ENCODE results near the gene TUT4.
A peak's percentile ranks its signal among the peaks of the same experiment; 100 is the strongest.

TUT4 gene

GRCh38 chr1:52562766-52563165 is 9.9 kb upstream of the TUT4 start:
- DNase-seq (ENCODE audit: low spot score): no peak
- ChIA-PET POLR2A (ENCODE audit: low non-redundant PET) (no interaction called here), CTCF (no interaction called here)
- TF ChIP-seq CTCF (conservative IDR thresholded peaks at IDR 0.05; ENCODE audit: low read depth): no peak
- no peak overlapping the region for H3K27ac ChIP-seq

- ChIA-PET CTCF (interaction anchor here (0.6 kb wide), 1 partner anchor 93 kb away, joined by 3 read pairs; no protein-coding TSS in a partner anchor), POLR2A (ENCODE audit: low non-redundant PET) (no interaction called here)
- no peak for DNase-seq (ENCODE audit: low spot score)
- no peak for TF ChIP-seq CTCF (conservative IDR thresholded peaks at IDR 0.05; ENCODE audit: low read depth)
- no peak overlapping the region for H3K27ac ChIP-seq
Measured at GRCh38 chr1:52559875-52560274, 7.0 kb upstream of the TUT4 start.

GRCh38 chr1:52558941-52559340 is 6.0 kb upstream of the TUT4 start:
- no peak overlapping the region for H3K27ac ChIP-seq
- TF ChIP-seq CTCF (conservative IDR thresholded peaks at IDR 0.05; ENCODE audit: low read depth): no peak
- CTCF ChIA-PET: interaction anchor here (0.6 kb wide), 1 partner anchor 363 kb away, joined by 3 read pairs; the partner anchor contains the start of gene ECHDC2
- POLR2A ChIA-PET (ENCODE audit: low non-redundant PET): no interaction called here
- DNase-seq (ENCODE audit: low spot score): no peak

- peak overlapping the region; percentile 70 for H3K27ac ChIP-seq
- DNase-seq (ENCODE audit: low spot score): peak; percentile 26
- TF ChIP-seq CTCF (conservative IDR thresholded peaks at IDR 0.05; ENCODE audit: low read depth): no peak
- ChIA-PET CTCF (interaction anchor here (0.6 kb wide), 2 partner anchors 172 to 374 kb away, joined by 3 read pairs; no protein-coding TSS in a partner anchor), POLR2A (ENCODE audit: low non-redundant PET) (no interaction called here)
Measured at GRCh38 chr1:52556641-52557360, 3.9 kb upstream of the TUT4 start.

GRCh38 chr1:52554756-52555155 is 1.9 kb upstream of the TUT4 start:
- CTCF ChIA-PET: no interaction called here

GRCh38 chr1:52554267-52554640 is 1.4 kb upstream of the TUT4 start:
- no peak for TF ChIP-seq CTCF (conservative IDR thresholded peaks at IDR 0.05; ENCODE audit: low read depth)
- CTCF ChIA-PET: no interaction called here
- DNase-seq (ENCODE audit: low spot score): no peak
- POLR2A ChIA-PET (ENCODE audit: low non-redundant PET): no interaction called here
- H3K27ac ChIP-seq: no peak overlapping the region

More at GRCh38 chr1:52554756-52555155, 1.9 kb upstream of the TUT4 start:
- POLR2A ChIA-PET (ENCODE audit: low non-redundant PET): no interaction called here
- H3K27ac ChIP-seq: no peak overlapping the region
- DNase-seq (ENCODE audit: low spot score): no peak
- no peak for TF ChIP-seq CTCF (conservative IDR thresholded peaks at IDR 0.05; ENCODE audit: low read depth)
